LHCN-M2 (cell line): ENCODE data around the gene CNEP1R1. TPM values are rescaled to one million over a fixed set of nuclear protein-coding genes. Genes with fewer than 3 reads are reported as not detected.
"Not testable (repeated sequence)": the region's sequence is repeated elsewhere in the genome, so short reads cannot be mapped to it uniquely, and the experiment has no call there.

ENCODE experiments used
- DNase-seq: peaks from one replicate; pipeline ENCODE4 v3.0.0-alpha.2; 2012; ENCODE audit warnings: low read depth
- polyA plus RNA-seq: library from polyadenylated mRNA; unstranded; fragments of >200 nt; gene quantifications from one replicate; pipeline ENCODE4 v1.2.1, GENCODE V29; 2012; ENCODE audit warnings: missing spikeins
- total RNA-seq: library from RNA; depleted of rRNA; stranded (reverse); fragments of >200 nt; gene quantifications from 2 replicates; pipeline ENCODE4 v1.2.3, GENCODE V29; 2014; rRNA removed

The CNEP1R1 gene, protein sequence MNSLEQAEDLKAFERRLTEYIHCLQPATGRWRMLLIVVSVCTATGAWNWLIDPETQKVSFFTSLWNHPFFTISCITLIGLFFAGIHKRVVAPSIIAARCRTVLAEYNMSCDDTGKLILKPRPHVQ
- 24.9 and 32.4 TPM in 2 replicates for total RNA-seq
- 13.9 TPM for polyA plus RNA-seq

DNA sequence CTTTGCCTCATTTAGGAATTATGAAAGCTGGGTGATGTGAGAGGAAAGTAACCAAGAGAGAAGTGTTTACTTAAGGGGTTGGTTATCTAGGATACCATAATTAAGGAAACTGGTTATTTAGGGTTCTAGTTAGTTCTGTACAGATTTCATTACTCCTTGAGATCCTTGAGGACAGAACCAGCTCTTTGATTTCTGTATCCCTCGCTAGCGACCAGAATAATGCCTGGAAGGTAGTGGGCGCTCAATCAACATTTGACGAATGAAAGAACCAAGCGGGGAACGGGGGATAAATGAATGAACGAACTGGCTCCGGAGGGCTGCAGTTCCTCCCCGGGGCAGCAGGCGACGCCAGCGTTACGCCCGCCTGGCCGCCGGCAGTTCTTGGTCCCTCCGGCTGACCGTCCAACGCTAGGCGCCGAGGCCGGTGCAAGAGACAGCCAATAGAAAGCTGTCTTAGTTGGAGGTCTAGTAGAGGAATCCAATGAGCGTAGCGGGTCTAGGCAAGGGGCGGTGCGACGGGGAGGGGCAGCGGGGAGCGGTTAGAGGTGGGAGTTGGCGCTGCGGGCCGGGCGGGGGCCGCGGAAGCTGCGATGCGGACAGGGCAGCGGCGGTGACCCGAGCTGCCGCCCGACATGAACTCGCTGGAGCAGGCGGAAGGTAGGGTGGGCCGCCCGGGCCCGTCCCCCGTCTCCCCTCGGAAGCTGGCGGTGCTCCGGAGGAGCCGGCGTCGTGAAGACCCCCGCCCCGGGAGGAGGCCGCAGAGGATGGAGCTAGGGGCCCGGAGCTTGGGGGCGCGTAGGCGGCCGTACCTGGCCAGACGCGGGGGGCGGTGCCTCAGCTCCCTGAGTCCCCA, at the start of gene CNEP1R1:
Gene CNEP1R1 (plus strand): TSS at position 542 of the 853 bp plus-strand sequence. CDS start 91 bp downstream, at position 633.
- peak; percentile 96 for DNase-seq

DNA sequence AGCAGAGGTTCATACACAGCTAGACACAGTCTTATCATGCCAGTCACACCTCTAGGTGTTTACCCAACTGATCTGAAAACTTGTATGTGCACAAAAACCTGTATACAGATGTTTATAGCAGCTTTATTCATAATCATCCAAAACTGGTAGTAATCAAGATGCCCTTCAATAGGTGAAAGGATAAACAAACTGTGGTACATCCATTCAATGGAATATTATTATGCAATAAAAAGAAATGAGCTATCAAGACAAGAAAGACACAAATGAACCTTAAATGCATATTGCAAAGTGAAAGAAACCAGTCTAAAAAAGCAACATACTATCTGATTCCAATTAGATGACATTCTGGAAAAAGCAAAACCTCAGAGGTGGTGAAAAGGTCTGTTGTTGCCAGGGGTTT, 47.6 kb upstream of the CNEP1R1 start:
- DNase-seq = no peak

DNA sequence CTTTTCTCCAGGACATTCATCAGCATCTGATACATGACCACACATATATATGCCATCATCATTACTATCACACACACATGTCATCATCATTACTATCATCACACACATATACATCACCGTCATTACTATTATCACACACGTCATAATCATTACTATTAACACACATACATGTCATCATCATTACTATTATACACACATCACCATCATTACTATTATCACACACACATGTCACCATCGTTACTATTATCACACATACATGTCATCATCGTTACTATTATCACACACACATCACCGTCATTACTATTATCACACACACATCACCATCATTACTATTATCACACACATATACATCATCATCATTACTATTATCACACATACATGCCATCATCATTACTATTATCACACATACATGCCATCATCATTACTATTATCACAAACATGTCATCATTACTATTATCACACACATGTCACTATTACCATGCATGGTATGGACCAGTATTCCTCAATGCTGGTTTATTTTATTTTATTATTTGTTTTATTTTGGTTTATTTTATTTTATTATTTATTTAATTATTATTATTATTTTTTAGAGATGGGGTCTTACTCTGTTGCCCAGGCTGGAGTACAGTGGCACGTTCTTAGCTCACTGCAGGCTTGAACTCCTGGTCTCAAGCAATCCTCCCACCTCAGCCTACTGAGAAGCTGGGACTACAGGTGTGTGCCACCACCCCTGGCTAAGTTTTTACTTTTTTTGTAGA, 46.3 kb upstream of the CNEP1R1 start:
- no peak for DNase-seq

DNA sequence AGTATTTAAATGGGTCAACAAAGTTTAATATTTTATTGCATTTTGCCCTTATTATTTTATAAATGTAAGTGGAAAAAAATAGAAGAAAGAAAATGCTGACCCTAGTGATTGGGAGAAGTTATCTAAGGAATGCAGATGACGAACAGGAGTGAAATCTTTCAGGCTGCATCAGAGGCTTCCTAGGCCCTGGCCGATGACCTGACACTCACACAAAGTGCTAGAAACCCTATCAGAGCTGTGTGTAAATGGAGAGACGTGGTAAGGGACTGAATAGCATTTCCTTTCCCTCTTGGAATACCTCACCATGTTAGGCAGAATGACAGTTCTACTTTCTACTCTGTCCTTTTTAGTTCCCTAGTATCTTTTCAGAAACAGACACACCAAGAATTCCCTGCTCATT, 44.9 kb upstream of the CNEP1R1 start:
- DNase-seq = no peak

DNA sequence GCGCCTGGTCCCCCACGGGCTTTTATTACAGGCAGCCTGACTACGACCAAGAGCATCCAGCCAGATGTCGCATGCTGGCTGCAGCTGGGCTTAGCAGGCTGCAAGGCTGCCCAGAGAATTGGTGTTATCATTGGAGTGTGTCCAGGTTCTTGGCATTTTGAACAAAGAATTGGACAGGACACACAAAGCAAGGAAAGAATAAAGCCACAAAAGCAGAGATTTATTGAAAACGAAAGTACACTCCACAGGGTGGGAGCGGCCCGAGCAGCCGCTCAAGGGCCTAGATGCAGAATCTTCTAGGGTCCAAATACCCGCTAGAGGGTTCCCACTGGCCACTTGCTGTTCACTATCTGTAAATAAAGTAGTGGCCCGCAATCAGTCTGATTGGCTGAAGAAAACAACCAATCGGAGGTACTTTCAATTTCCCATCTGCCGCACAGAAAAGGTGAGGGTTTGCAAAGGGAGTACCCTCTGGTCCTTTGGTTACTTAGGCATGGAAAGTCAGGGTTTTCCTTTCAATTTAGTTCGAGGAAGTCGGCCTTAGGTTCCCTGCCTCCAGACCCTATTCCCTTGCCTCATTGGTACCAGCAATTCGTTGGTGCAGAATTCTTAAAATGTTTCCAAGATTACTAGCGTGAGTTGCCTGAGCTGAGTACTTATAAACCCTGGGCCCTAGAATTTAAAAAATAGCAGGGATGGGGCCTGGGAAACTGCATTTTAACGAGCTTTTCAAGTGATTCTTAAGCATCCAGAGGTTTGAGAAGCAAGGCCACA, 38.5 kb upstream of the CNEP1R1 start:
- peak; percentile 65 for DNase-seq

DNA sequence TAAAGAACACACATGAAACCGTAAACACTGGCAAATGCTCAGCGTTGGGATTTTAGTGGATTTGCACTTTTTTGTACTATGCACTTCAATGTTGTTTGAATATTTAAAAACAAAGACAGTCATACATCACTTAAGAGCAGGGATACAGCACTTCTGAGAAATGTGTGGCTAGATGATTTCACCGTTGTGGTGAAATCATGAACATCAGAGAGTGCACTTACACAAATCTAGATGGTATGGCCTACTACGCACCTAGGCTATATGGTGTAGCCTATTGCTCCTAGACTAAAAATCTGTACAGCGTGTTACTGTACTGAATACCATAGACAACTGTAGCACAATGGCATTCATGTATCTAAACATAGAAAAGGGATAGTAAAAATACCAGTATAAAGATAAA, 37.6 kb upstream of the CNEP1R1 start:
- DNase-seq = no peak

DNA sequence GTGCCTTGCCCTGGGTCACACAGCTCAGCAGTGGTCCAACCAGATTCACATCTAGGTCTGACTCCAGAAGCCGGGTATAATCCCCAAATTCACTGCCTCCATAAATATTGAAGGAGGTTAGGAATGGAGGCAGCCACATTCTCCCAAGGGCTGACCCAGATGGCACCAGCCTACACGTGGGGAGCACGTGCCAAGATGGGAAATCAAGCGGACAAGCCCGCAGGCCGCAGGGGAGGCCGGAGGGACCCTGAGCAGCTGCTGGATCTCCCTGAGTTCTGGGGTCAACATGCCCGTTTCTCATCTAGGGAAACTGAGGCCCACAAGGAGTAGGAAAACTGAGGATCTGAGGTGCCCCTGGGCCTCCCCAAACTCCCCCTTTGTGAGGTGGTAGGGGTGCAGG, 32.2 kb upstream of the CNEP1R1 start:
- no peak for DNase-seq

DNA sequence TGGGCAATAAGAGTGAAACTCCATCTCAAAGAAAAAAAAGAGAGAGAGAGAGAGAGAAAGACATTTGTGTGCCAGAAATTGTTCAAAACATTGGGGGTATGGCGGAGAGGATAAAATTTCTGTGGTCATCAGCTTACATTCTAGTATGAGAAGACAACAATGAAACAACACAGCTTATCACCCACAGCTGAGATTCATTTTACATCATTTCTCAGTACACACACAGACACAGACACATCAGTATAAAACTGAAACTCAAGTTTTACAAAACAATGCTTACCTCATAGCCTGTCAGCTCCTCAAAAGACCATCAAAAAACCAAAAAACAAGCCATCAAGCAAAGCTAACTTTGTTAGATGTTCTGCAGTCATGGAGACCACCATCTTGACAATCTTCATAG, 31.4 kb upstream of the CNEP1R1 start:
- DNase-seq = no peak

DNA sequence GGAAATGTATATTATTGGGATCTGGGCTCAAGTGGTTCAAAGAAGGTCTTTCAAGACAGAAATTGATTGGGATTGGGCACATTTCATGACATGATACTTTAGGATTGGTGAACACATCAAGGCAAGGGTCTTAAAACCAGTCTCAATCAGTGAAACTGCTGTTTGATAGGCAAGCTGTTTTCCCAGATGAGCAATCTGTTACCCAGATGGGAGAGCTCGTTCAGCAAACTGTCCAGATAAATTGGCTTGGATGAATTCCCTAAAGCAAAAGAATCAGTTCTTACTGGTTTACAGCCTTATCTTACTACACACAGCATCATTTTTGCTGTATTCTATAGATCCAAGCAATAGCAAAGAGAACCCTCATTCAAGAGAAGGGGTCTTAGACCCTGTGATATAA, 31.0 kb upstream of the CNEP1R1 start:
- no peak for DNase-seq

DNA sequence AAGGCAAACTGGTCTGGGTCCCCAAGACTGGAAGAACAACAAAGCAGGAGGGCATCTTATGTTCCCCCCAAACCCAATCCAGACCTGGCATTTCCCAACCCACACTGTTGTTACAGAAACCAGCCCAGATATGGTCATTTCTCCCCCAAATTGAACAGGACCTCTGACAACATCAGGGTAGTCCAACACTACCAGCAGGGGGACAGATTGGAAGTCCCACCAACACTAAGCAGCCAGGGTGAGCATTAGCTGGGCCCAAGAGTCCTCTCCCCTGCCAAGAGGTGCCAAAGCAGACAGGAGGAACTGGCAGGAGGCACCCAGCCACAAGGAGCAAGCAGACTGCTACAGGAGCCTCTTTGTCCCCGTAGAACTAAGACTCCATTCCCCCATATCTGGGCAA, 29.3 kb upstream of the CNEP1R1 start:
- no peak for DNase-seq

DNA sequence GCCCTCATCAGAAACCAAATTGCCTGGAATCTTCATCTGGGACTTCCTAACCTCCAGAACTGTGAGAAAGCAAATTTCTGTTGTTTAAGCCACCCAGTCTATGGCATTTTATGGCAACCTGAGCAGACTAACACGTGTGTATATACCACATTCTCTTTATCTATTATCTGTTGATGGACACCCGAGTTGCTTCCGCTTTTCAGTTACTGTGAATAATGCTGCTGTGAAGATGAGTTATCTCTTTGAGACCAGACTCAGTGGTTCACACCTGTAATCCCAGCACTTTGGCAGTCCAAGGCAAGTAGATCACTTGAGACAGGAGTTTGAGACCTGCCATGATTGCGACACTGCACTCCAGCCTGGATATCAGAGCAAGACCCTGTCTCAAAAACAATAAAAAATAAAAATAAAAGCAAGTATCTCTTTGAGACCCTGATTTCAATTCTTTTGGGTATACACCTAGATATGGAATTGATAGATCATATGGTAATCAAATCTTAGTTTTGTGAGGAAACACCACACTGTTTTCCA, 27.2 kb upstream of the CNEP1R1 start:
- DNase-seq = no peak

DNA sequence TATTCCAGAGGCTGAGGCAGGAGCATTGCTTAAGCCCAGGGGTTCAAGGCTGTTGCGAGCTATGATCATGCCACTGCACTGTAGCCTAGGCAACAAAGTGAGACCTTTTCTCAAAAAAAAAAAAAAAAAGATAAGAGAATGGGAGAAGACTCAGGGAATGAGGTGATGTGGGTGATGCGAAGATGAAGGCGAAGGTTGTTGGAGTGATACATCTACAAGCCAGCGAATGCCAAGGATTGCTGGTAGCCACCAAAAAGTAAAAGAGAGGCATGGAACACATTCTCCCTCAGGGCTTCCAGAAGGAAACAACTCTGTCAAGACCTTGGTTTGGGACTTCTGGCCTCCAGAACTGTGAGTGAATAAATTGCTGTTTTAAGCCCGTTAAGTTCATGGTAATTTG, 26.0 kb upstream of the CNEP1R1 start:
- no peak for DNase-seq

DNA sequence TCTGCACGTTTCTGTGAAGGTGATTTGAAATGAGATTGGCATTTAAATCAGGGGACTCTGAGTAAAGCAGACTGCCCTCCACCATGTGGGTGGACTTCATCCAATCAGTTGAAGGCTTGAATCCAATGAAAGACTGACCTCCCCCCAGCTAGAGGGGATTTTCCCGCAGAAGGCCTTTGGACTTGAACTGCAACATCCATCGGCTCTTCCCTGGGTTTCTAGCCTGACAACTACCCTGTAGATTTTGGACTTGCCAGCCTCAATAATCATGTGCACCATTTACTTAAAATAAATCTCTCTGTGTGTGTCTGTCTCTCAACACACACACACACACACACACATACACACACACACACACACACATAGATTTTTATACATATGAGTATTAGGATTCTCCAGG, 23.9 kb upstream of the CNEP1R1 start:
- DNase-seq = no peak

DNA sequence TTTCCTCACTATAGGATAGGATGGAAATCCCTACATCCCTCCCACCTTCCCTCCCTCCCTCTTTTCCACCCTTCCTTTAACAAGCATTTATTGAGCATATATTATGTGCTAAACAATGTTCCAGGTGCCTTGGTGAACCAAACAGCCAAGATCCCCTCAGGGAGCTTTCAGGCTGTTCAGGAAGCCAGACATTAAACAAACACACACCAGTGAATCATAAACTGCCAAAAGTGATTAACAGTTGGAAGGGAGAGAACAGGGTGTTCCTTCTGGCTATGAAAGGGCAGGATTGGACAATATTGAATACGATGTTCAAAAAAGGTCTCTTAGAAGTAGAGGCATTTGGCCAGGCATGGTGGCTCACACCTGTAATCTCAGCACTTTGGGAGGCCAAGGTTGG, 22.8 kb upstream of the CNEP1R1 start:
- DNase-seq = peak; percentile 28

DNA sequence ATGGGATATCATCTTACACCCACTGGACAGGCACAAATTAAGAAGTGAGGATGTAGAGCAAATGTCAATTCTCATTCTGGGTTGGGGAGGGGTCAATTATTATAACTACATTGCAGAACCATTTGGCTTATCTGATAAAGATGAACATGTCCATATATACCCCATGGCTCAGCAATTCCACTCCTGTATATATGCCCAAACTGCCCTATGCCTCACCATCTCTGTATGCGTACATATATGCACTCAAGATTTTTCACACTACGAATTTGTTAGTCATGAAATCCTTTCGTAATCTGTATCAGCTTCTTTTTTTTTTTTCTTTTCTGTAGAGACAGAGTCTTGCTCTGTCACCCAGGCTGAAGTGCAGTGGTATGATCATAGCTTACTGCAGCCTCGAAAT, 20.8 kb upstream of the CNEP1R1 start:
- no peak for DNase-seq

DNA sequence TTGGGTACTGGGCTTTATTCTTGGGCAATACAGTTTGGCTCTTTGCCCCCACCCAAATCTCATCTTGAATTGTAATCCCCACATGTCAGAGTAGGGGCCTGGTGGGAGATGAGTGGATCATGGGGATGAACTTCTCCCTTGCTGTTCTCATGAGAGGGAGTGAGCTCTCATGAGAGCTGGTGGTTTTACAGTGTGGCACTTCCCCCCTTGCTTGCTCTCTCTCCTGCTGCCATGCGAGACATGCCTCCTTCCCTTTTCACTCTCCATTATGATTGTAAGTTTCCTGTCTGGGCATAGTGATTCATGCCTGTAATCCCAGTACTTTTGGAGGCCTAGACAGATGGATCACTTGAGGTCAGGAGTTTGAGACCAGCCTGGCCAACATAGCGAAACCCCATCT, 18.1 kb upstream of the CNEP1R1 start:
- no peak for DNase-seq

DNA sequence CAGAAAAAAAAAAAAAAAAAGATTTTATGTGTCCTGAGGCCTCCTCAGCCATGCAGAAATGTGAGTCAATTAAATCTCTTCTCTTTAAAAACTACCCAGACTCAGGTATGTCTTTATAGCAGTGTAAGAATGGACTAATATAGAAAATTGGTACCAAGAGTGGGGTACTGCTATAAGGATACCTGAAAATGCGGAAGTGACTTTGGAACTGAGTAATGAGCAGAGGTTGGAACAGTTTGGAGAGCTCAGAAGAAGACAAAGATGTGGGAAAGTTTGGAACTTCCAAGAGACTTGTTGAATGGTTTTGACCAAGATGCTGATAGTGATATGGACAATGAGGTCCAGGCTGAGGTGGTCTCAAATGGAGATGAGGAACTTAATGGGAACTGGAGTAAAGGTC, 17.3 kb upstream of the CNEP1R1 start:
- DNase-seq = no peak

DNA sequence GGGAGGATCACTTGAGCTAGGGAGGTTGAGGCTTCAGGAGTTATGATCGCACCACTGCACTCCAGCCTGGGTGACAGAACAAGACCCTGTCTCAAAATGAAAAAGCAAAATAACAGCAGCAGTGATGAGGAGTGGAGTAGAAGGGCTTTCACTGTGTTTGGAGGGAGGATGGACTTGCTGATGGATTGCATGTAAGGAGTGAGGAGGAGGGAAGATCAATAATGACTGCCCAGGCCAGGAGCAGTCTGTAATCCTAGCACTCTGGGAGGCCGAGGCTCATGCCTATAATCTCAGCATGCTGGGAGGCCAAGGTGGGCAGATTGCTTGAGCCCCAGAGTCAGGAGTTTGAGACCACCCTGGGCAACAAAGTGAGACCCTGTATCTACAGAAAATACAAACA, 14.8 kb upstream of the CNEP1R1 start:
- no peak for DNase-seq

DNA sequence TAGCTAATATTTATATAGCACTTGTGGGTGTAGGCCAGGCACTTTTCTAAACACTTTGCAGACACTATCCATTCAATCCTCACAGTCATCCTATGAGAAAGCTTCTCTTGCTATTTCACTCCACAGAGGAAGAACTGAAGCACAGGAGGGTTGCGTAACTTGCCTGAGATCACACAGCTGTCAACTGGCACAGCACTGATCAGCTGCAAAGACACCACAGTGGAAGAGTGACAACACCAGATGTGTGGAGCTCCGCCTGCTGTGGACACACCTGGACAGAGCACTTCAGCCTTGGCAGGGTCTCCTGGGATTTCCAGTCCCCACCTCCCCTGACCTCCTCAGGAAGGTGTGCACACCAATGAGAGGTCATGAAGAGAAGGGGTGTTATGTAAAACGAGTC, 13.3 kb upstream of the CNEP1R1 start:
- peak; percentile 69 for DNase-seq

DNA sequence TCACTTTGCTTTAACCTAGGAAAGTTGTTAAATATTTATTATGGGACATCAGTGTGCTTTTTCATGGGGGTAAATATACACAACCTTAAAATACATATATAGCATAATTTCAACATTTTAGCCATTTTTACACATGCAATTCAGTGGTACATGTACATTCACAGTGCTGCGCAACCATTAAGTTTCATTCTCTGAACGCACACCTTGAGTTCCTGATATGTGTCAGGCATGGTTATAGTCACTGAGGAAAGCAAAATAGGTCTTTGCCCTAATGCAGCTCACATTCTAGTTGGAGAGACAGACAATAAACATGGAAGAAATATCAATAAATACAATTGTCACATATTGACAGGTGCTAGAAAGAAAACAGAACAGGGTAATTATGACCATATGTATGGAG, 12.8 kb upstream of the CNEP1R1 start:
- no peak for DNase-seq

DNA sequence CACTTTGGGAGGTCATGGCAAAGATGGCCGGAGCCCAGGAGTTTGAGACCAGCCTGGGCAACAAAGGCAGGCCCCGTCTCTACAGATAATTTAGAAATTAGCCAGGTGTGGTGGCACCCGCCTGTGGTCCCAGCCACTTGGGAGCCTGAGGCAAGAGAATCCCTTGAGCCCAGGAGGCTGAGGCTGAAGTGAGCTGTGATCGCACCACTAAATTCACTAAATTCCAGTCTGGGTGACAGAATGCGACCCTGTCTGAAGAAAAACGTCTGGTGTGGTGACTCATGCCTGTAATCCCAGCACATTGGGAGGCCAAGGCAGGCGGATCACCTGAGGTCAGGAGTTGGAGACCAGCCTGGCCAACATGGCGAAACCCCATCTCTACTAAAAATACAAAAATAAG, 10.8 kb upstream of the CNEP1R1 start:
- not testable (repeated sequence) for DNase-seq

DNA sequence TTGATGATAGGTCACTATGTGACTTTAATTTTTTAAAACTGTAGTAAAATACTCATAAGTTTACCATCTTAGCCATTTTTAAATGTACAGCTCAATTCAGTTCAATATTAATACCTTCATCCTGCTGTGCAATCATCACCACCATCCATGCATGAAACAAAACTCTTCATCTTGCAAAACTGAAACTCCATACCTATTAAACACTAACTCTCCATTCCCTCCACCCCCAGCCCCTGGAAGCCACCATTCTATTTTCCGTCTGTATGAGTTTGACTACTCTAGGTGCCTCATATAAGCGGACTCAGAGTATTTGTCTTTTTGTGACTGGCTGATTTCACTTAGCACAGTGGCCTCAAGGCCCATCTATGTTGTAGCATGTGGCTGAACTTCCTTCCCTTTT, 9.4 kb upstream of the CNEP1R1 start:
- DNase-seq = no peak
